Activated naive CD8-positive, alpha-beta T cell treated with anti-CD3 and anti-CD28 coated beads, Interleukin-2, amount 50 U/mL, for 16 hours (primary cell): Measurements from ENCODE around the gene UNKL.

Experiments used
- DNase-seq: peaks from one replicate; pipeline ENCODE4 v3.0.0-alpha.2; 2020; ENCODE audit warnings: low read depth, low spot score

UNKL gene

GRCh38 chr16:1351582-1352362 lies 62.7 kb downstream of the UNKL start, which contains the start of the genes GNPTG and TSR3:
Gene GNPTG (plus strand): TSS chr16:1351931. CDS start chr16:1351966, 35 bp downstream.
Gene TSR3 (minus strand): TSS chr16:1351878. CDS start chr16:1351804, 74 bp downstream.
- DNase-seq, result peak; percentile 63

- DNase-seq, result no peak
Observed at GRCh38 chr16:1351215-1351581, 63.3 kb downstream of the UNKL start.

GRCh38 chr16:1350691-1351090 lies 63.8 kb downstream of the UNKL start:
- no peak for DNase-seq

- no peak for DNase-seq
Observed at GRCh38 chr16:1349951-1350350, 64.6 kb downstream of the UNKL start.

GRCh38 chr16:1349351-1349750 lies 65.2 kb downstream of the UNKL start:
- DNase-seq, result no peak

GRCh38 chr16:1348926-1349325 lies 65.6 kb downstream of the UNKL start:
- no peak for DNase-seq

GRCh38 chr16:1348441-1348840 lies 66.1 kb downstream of the UNKL start:
- DNase-seq, result no peak

- no peak for DNase-seq
Observed at GRCh38 chr16:1347962-1348361, 66.5 kb downstream of the UNKL start.

GRCh38 chr16:1347286-1347855 lies 67.1 kb downstream of the UNKL start:
- DNase-seq, result no peak

GRCh38 chr16:1346422-1347285 lies 67.8 kb downstream of the UNKL start:
- DNase-seq, result no peak

GRCh38 chr16:1345651-1346421 lies 68.7 kb downstream of the UNKL start:
- DNase-seq, result no peak

- DNase-seq, result no peak
Observed at GRCh38 chr16:1345087-1345486, 69.4 kb downstream of the UNKL start.

- no peak for DNase-seq
Observed at GRCh38 chr16:1344499-1344898, 70.0 kb downstream of the UNKL start.

GRCh38 chr16:1343428-1344242 lies 70.9 kb downstream of the UNKL start:
- DNase-seq, result no peak

- DNase-seq, result peak; percentile 77
Observed at GRCh38 chr16:1342526-1343427, 71.7 kb downstream of the UNKL start.

- DNase-seq, result no peak
Observed at GRCh38 chr16:1341495-1342420, 72.7 kb downstream of the UNKL start.

- DNase-seq, result no peak
Observed at GRCh38 chr16:1340730-1341494, 73.6 kb downstream of the UNKL start.
